Activated CD4-positive, alpha-beta T cell treated with anti-CD3 and anti-CD28 coated beads, Interleukin-2, amount 50 U/mL, for 24 hours (primary cell): Measurements from ENCODE around the gene ITGA2B.
"Not testable (repeated sequence)": the region's sequence is repeated elsewhere in the genome, so short reads cannot be mapped to it uniquely, and the experiment has no call there.

Source experiments
- DNase-seq, 2 donors: peaks; one replicate each; pipeline ENCODE4 v3.0.0-alpha.2; 2020; ENCODE audit warnings: low read depth in 1 of 2, low spot score in 1 of 2

The ITGA2B gene

DNA sequence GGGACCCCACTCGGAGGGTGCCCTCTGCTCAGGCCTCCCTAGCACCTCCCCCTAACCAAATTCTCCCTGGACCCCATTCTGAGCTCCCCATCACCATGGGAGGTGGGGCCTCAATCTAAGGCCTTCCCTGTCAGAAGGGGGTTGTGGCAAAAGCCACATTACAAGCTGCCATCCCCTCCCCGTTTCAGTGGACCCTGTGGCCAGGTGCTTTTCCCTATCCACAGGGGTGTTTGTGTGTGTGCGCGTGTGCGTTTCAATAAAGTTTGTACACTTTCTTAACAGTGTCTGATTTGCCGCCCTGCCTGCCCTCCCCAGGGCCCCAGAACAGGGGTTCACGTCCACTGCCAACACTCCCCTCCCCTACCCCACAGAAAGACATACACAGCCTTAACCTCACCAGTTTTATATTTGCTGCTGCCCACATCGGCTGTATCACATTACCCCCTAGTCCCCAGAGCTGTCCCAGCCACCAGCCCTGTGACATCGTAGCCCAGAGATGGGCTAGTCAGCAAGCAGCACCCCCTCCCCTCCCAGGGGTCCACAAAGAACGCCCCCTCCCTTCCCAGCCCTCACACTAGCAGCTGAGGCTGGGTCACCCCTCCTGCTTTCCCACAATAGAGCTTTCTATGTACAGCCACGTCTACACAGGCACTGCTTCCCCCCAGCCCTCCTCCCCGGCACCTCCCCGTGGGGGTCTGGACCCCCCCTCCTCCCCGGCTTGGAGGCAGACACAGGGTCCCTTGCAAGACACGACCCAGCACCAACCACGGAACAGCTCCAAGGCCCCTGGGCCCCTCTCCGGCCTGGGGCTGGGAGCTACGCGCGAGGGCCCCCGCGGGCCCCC lies 36.4 kb downstream of the ITGA2B start:
- DNase-seq, result no peak

DNA sequence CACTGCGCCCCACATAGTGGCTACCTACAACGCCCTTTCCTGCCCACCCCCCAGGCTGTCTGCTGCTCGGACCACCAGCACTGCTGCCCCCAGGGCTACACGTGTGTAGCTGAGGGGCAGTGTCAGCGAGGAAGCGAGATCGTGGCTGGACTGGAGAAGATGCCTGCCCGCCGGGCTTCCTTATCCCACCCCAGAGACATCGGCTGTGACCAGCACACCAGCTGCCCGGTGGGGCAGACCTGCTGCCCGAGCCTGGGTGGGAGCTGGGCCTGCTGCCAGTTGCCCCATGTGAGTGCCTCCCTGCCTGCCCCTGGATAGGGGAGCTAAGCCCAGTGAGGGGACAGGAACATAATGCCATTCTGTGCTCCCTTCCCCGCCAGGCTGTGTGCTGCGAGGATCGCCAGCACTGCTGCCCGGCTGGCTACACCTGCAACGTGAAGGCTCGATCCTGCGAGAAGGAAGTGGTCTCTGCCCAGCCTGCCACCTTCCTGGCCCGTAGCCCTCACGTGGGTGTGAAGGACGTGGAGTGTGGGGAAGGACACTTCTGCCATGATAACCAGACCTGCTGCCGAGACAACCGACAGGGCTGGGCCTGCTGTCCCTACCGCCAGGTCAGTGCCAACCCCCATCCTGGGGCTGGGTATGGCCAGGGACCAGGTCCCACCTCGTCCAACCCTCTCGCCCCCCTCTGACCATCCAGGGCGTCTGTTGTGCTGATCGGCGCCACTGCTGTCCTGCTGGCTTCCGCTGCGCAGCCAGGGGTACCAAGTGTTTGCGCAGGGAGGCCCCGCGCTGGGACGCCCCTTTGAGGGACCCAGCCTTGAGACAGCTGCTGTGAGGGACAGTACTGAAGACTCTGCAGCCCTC lies 37.3 kb downstream of the ITGA2B start:
- DNase-seq, result no peak

DNA sequence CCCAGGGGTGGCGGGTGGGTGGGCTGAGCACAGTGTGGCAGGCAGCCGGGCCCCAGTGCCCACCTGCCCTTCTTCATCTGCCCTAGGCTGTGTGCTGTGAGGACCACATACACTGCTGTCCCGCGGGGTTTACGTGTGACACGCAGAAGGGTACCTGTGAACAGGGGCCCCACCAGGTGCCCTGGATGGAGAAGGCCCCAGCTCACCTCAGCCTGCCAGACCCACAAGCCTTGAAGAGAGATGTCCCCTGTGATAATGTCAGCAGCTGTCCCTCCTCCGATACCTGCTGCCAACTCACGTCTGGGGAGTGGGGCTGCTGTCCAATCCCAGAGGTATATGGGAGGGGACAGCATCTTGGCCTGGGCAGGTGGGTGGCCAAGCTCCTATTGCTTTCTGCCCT lies 38.0 kb downstream of the ITGA2B start:
- DNase-seq, result no peak

DNA sequence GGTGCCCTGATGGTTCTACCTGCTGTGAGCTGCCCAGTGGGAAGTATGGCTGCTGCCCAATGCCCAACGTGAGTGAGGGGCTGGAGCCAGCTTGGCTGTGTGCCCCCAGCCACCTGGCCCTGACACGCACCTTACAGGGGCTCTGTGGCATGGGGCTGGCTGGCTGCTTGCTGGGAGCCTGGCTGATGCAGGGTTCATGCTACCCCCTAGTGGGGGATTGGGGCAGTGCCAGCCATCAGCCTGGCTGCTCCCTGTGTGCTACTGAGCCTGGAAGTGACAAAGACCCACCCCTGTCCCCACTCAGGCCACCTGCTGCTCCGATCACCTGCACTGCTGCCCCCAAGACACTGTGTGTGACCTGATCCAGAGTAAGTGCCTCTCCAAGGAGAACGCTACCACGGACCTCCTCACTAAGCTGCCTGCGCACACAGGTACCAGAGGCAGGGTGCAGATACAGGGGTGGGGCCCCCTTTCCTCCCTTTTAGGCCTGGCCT lies 38.7 kb downstream of the ITGA2B start:
- peak; percentile 55 to 61 for DNase-seq

DNA sequence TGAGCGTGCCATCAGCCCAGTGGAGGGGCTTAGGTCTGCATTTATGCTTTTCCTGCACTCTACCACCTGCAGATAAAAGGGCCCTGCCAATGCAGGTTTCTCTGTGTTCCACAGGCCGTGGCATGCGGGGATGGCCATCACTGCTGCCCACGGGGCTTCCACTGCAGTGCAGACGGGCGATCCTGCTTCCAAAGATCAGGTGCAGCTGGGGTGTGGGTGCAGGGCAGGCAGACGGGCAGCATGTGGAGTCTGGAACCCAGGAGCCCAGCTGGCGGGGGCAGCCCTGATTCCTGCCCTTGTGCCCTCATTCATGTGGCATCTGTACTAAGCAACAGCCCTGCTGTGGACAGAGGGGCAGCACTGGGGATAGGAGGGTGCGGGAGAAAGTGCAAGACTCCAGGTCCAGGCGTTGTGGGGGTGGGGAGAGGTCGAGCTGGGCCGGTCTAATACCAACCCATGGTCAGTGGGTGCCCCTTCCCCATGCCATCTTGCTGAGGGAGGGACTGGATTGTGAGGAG lies 39.8 kb downstream of the ITGA2B start:
- DNase-seq, result no peak

DNA sequence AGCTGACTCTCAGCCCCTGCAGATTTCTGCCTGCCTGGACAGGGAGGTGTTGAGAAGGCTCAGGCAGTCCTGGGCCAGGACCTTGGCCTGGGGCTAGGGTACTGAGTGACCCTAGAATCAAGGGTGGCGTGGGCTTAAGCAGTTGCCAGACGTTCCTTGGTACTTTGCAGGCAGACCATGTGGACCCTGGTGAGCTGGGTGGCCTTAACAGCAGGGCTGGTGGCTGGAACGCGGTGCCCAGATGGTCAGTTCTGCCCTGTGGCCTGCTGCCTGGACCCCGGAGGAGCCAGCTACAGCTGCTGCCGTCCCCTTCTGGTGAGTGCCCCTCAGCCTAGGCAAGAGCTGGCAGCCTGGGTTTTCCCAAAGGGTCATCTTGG lies 40.5 kb downstream of the ITGA2B start:
- no peak for DNase-seq

DNA sequence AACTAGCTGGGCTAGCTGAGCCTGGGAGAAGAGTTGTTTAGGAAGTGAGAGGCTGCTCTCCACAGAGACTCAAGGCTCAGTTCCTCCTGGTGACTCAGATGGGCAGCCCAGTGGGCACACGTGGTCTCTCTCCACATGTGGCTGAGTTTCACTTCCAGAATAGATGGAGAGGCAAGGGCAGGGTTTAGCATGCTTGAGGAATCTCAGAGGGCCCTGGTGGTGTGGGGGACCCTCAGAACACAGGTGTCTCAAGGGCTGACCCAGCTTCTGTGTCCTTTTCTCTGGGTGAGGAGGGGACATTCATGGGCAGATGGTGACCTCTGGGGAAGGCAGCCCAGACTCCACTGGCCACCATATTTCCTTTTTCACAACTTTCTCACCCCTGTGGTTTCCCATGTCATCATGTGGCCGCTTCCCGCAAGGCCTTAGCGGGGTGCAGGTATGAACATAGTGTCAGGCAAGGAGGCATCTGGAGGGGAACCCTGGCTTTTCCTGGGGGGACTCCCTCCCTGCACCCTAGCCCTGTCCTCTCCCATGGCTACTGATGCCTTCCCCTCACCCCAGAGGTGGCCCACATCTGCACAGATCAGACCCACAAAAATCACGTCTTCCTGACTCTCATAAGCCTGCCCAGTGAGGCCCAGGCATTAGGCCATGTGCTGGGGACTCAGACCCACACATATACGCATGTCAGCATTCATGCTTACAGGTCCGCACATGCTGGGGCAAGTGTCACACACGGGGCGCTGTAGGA lies 41.0 kb downstream of the ITGA2B start:
- DNase-seq, result no peak

DNA sequence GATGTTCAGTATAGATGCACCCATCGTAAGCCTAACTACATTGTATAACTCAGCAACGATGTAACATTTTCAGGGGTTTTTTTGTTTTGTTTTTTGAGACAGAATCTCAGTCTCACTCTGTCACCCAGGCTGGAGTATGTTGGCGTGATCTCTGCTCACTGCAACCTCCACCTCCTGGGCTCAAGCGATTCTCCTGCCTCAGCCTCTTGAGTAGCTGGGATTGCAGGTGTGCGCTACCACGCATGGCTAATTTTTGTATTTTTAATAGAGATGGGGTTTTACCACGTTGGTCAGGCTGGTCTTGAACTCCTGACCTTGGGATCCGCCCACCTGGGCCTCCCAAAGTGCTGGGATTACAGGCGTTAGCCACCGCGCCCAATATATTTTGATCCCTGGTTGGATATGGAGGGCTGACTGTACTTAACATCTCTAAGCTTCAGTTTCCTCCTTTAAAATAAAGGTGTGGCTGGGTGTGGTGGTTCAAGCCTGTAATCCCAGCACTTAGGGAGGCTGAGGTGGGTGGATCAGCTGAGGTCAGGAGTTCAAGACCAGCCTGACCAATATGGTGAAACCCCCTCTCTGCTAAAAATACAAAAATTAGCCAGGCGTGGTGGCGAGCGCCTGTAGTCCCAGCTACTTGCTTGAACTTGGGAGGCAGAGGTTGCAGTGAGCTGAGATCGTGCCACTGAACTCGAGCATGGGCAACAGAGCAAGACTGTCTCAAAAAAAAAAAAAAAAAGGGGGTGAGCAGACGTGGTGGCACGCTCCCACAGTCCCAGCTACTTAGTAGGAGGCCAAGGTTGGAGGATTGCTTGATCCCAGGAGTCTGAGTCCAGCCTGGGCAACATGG lies 42.0 kb downstream of the ITGA2B start:
- DNase-seq, result not testable (repeated sequence)

DNA sequence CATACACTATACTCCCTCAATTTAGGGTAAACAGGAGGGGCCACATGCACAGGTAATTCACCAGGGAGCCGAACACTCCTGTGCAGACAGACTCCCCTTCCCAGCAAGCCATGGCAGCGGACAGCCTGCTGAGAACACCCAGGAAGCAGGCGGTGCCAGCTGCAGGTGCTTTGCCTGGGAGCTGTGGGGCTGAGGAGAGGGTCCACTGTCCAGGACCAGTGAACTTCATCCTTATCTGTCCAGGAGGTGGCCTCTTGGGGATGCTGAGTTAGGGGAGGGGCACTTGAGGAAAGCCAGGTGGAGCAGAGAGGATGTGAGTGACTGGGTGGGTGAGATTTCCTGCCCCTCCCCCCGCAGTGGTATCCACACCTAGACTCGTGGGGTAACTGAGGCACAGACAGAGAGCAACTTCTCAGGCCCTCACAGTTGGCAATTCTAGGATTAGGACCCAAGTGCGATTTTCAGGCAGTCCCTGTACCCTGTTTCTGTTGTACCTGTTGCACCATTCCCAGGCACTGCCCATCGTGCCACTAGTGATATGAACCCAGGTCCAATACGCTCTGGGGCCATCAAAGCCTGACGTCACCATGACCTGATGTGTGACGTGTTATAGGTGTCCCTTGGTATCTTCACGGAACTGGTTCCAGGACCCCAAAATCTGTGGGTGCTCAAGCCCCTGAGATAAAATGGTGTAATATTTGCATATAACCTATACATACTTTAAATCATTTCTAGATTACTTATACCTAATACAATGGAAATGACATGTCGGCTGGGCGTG lies 43.2 kb downstream of the ITGA2B start:
- no peak for DNase-seq

DNA sequence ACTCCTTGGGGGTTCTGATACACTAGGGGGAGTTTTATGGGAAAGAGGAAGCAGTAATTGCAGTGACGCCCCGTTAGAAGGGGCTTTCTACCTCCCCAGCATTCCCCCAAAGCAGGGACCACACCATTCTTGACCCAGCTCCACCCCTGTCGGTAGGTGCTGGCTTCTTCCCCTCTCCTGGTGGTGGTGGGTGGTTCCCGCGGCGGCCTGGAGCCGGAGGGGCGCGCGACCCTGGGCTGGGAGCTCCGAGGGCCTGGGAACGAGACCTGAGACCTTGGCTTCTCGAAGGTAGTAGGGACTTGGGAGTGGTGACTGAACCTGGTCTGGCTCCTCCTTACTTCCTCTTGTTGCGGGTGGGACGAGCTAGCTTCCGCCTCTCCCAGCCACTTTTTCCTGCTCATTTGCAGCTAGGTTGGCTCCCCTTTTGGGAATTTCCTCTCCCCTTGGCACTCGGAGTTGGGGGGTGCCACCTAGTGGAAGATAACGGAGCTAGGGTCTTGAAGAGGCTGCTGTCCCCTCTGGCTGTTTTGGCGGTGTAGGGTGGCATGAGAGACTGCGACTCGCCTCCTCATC lies 43.9 kb downstream of the ITGA2B start:
- peak; percentile 21 to 23 for DNase-seq

DNA sequence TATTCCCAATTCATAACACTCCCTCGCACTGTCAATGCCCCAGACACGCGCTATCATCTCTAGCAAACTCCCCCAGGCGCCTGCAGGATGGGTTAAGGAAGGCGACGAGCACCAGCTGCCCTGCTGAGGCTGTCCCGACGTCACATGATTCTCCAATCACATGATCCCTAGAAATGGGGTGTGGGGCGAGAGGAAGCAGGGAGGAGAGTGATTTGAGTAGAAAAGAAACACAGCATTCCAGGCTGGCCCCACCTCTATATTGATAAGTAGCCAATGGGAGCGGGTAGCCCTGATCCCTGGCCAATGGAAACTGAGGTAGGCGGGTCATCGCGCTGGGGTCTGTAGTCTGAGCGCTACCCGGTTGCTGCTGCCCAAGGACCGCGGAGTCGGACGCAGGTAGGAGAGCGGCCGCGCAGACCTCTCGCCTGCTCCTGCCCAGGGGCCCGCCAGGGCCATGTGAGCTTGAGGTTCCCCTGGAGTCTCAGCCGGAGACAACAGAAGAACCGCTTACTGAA lies 44.5 kb downstream of the ITGA2B start, which contains the start of gene GRN:
Gene GRN, plus strand, starts transcription at position 364 of the 515 bp plus-strand sequence. CDS start 3,863 bp downstream, outside the sequence.
- peak; percentile 67 to 86 for DNase-seq

DNA sequence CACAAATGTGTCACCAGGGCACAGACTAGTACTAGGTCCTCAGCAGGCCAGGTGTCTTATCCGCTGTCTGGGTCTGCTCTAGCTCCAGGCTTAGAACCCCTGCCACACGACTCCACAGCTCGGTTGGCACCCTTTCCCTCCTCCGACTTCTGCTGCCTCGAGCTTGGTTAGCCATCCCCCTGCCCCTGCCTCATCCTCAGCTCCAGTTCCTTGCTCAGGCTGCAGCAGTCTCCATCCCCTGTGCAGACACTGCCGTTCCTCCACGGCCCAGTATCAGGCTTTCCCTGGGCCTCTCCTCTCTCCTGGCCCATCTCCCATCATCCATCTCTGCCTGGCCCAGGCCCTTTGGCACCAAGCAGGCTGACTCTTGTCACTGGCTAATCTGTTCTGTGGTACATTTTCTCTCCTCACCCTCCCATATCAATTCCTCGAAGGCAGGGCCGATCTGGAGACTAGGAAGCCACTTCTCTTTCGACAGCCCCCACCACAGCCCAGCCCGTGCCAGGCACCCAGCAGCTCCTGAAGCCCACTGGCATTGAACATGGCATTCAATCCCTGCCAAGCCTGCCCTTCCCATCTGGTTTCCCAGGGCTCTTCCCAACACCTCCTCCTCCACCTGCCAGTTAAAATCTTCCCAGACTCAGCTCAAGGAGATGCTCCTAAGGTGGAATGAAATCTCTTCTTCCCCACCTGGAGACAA lies 45.8 kb downstream of the ITGA2B start:
- no peak for DNase-seq

DNA sequence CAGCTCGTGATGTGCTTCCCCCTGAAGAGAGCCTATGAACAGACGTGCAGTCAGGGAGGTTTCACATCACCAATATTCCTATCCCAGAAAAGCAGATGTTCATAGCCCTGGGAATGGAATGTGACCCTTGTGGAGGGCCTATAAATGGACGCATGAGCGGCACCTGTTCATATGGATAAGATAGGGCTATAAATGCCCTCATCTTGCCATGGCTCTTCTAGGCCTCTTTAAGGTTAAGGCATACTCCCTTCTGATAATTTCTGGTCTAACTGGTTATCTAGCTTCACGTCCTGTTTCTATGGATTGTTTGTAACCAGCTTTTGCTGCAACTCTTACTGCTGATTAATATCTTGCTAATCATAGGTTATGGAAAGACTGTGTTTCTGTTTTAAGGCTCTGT lies 48.9 kb downstream of the ITGA2B start:
- not testable (repeated sequence) for DNase-seq

DNA sequence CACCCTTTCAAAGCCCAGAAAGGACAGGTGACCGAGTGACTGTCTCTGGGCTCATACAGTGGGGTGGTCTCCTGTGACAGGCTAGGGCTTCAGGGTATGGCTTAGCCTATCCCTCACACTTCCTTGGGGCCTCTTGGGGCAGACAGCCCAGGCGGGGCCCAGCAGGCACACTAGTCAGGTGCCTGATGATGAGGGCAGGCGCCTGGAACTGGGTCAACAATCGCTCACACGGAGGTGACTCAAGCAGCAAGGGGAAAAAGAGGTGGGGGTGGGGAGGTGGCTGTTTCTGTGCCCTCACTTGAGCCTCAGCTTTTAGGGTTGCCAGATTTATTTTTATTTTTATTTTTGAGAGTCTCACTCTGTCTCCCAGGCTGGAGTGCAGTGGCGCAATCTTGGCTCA lies 50.7 kb downstream of the ITGA2B start:
- no peak for DNase-seq

DNA sequence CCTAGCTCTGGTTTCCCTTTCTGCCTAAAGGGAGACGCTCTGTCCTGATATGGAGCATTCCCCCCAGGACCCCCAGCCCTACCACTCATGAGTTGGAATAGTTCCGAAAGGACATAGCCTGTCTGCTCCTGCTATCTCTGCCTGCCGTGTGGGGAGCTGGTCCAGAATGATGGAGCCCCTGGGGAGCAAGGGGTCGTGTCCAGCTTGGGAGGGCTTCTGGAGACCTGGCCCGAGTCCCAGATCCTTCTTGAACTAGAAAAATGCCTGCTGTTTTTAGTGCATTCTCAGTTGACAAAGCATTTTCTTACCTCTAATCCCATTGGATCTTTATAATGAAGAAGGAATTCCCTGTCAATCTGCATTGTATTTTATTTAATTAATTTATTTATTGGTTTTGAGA lies 53.5 kb downstream of the ITGA2B start:
- DNase-seq, result no peak

DNA sequence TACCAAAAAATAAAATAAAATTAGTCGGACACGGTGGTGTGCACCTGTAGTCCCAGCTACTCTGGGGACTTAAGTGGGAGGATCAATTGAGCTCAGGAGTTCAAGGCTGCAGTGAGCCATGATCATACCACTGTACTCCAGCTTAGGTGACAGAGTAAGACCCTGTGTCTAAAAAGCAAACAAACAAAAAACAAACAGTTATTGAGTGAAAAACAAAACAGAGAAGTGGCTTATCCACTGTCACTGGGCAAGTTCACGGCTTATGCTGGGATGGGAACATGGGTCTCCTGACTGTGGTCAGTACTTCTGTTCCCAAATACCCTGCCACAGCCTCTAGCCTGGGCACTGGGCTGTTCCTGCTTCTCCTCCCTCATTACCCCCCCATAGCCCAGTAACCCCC lies 53.9 kb downstream of the ITGA2B start:
- DNase-seq, result no peak

DNA sequence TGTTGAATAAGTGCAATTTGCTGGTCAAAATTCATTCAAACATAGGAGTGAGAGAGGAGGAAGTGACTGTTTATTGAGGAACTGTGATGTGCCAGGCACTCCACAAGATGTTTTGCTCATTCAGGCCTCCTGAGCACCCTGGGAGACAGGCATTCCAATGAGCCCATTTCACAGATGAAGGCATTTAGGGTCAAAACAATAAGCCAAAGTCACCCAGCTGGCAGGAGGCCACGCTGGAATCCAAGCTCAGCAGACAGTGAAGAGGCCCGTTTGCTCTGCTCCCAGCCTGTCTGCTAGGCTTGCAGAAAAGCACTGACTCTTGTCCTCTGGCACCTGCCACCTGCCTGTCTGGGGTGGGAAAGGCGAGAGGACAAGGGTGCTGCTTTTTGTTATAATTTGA lies 54.7 kb downstream of the ITGA2B start:
- DNase-seq, result no peak

DNA sequence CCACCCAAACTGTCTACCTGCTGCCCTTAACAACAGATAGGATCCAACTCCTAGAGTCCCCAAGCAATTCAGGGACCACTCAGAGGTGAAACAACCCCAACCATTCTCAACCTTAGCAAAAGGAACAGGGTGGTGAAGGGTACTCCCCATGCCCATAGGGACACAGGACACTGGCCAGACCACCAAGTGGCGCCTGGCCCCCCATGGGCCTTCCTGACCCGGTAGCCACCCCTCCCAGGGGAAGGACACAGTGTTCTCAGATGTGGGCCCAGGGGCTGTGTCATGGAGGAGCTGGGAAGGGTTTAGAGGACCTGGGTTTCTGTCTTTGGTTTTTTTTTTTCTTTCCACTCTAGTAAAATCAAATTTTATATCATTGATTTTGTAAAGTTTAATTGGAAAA lies 55.1 kb downstream of the ITGA2B start:
- no peak for DNase-seq
